ENCODE data around the gene NCK1. TPM values are rescaled to one million over a fixed set of nuclear protein-coding genes. Genes with fewer than 3 reads are reported as not detected.

The NCK1 gene
- total and polyA plus RNA-seq, 3 experiments from 2014 or later, result 30.9 to 62.9 (median 33.3) TPM

- Histone ChIP-seq H3K27ac (ENCODE audit: low read depth, low read length) (no peak overlapping the region), H3K36me3 (ENCODE audit: insufficient read depth, low read length) (no peaks in the 10 kb centered on the region), H3K9me3 (ENCODE audit: low read length) (peaks cover 6% of the 10 kb centered on the region), H3K4me1 (ENCODE audit: insufficient read depth, low read length) (peaks cover 58% of the 10 kb centered on the region), H3K27me3 (ENCODE audit: insufficient read depth, low read length, poor library complexity, severe bottlenecking) (no peaks in the 10 kb centered on the region), H3K4me3 (ENCODE audit: low read length) (no peak overlapping the region)
- POLR2A ChIA-PET, result no interaction called here
- no peaks in the 10 kb centered on the region for H3K27me3 Mint-ChIP-seq
- H3K36me3 Mint-ChIP-seq, result peaks cover 10 to 26% (median 19%) of the 10 kb centered on the region in 3 donors
- H3K9me3 Mint-ChIP-seq, result peaks cover 0 to 23% (median 19%) of the 10 kb centered on the region in 5 donors
- CTCF ChIA-PET, result no interaction called here
- peak overlapping the region in 1 of 7 donors; percentile 4 for H3K4me3 Mint-ChIP-seq
- H3K4me1 Mint-ChIP-seq, result peaks cover 76 to 81% (median 76%) of the 10 kb centered on the region in 3 donors
- H3K27ac Mint-ChIP-seq, result peak overlapping the region in 2 of 8 donors; percentile 51 to 69
- DNase-seq, result no peak
Measured at GRCh38 chr3:136903899-136904298, 41.9 kb downstream of the NCK1 start.

- peaks cover 8 to 24% (median 19%) of the 10 kb centered on the region in 3 donors for H3K36me3 Mint-ChIP-seq
- POLR2A ChIA-PET, result interaction anchor here (0.7 kb wide), 1 partner anchor 43 kb away, joined by 8 read pairs; the partner anchor contains the start of gene NCK1
- H3K4me1 ChIP-seq (ENCODE audit: insufficient read depth, low read length), result peaks cover 58% of the 10 kb centered on the region
Measured at GRCh38 chr3:136904746-136905145, 42.7 kb downstream of the NCK1 start.

GRCh38 chr3:136905549-136905948, 43.5 kb downstream of the NCK1 start:
- Histone ChIP-seq H3K36me3 (ENCODE audit: insufficient read depth, low read length) (no peaks in the 10 kb centered on the region), H3K27ac (ENCODE audit: low read depth, low read length) (no peak overlapping the region), H3K9me3 (ENCODE audit: low read length) (peaks cover 6% of the 10 kb centered on the region), H3K4me3 (ENCODE audit: low read length) (no peak overlapping the region), H3K27me3 (ENCODE audit: insufficient read depth, low read length, poor library complexity, severe bottlenecking) (no peaks in the 10 kb centered on the region), H3K4me1 (ENCODE audit: insufficient read depth, low read length) (peaks cover 58% of the 10 kb centered on the region)
- POLR2A ChIA-PET, result interaction anchor here (0.7 kb wide), 1 partner anchor 43 kb away, joined by 8 read pairs; the partner anchor contains the start of gene NCK1
- H3K27me3 Mint-ChIP-seq, result no peaks in the 10 kb centered on the region
- CTCF ChIA-PET, result no interaction called here
- peaks cover 0 to 23% (median 19%) of the 10 kb centered on the region in 5 donors for H3K9me3 Mint-ChIP-seq
- peak overlapping the region in 4 of 7 donors; percentile 47 to 67 (median 50) for H3K4me3 Mint-ChIP-seq
- H3K27ac Mint-ChIP-seq, result peak overlapping the region; percentile 56 to 86 (median 74)
- H3K36me3 Mint-ChIP-seq, result peaks cover 8 to 19% (median 16%) of the 10 kb centered on the region in 3 donors
- no peak for DNase-seq
- peaks cover 76 to 80% (median 78%) of the 10 kb centered on the region in 3 donors for H3K4me1 Mint-ChIP-seq

More at GRCh38 chr3:136904746-136905145, 42.7 kb downstream of the NCK1 start:
- Mint-ChIP-seq H3K27ac (no peak overlapping the region), H3K9me3 (peaks cover 0 to 23% (median 19%) of the 10 kb centered on the region in 5 donors), H3K4me3 (no peak overlapping the region), H3K4me1 (peaks cover 76 to 81% (median 78%) of the 10 kb centered on the region in 3 donors), H3K27me3 (no peaks in the 10 kb centered on the region)
- Histone ChIP-seq H3K27ac (ENCODE audit: low read depth, low read length) (no peak overlapping the region), H3K27me3 (ENCODE audit: insufficient read depth, low read length, poor library complexity, severe bottlenecking) (no peaks in the 10 kb centered on the region), H3K4me3 (ENCODE audit: low read length) (no peak overlapping the region), H3K36me3 (ENCODE audit: insufficient read depth, low read length) (no peaks in the 10 kb centered on the region), H3K9me3 (ENCODE audit: low read length) (peaks cover 6% of the 10 kb centered on the region)
- CTCF ChIA-PET, result interaction anchor here (0.7 kb wide), 1 partner anchor 53 kb away, joined by 3 read pairs; the partner anchor contains the start of gene IL20RB
- DNase-seq, result no peak

- POLR2A ChIA-PET, result no interaction called here
- peaks cover 0 to 23% (median 19%) of the 10 kb centered on the region in 5 donors for H3K9me3 Mint-ChIP-seq
- H3K27me3 ChIP-seq (ENCODE audit: insufficient read depth, low read length, poor library complexity, severe bottlenecking), result no peaks in the 10 kb centered on the region
- no peak overlapping the region for H3K4me3 ChIP-seq (ENCODE audit: low read length)
- peaks cover 62% of the 10 kb centered on the region for H3K4me1 ChIP-seq (ENCODE audit: insufficient read depth, low read length)
- no peaks in the 10 kb centered on the region for H3K27me3 Mint-ChIP-seq
- peaks cover 8 to 19% (median 16%) of the 10 kb centered on the region in 3 donors for H3K36me3 Mint-ChIP-seq
- no peak for DNase-seq
- CTCF ChIA-PET, result interaction anchor here (1.2 kb wide), 1 partner anchor 9 kb away, joined by 3 read pairs; no protein-coding TSS in a partner anchor
- H3K36me3 ChIP-seq (ENCODE audit: insufficient read depth, low read length), result no peaks in the 10 kb centered on the region
- H3K27ac Mint-ChIP-seq, result peak overlapping the region; percentile 41 to 96 (median 70)
- H3K4me1 Mint-ChIP-seq, result peaks cover 76 to 80% (median 77%) of the 10 kb centered on the region in 3 donors
- peak overlapping the region in 5 of 7 donors; percentile 22 to 80 (median 35) for H3K4me3 Mint-ChIP-seq
- peaks cover 6% of the 10 kb centered on the region for H3K9me3 ChIP-seq (ENCODE audit: low read length)
- no peak overlapping the region for H3K27ac ChIP-seq (ENCODE audit: low read depth, low read length)
Measured at GRCh38 chr3:136906725-136907124, 44.7 kb downstream of the NCK1 start.

GRCh38 chr3:136908297-136908696, 46.3 kb downstream of the NCK1 start:
- DNase-seq, result no peak
- Mint-ChIP-seq H3K27me3 (no peaks in the 10 kb centered on the region), H3K36me3 (peaks cover 6 to 19% (median 15%) of the 10 kb centered on the region in 3 donors), H3K9me3 (peaks cover 0 to 19% (median 15%) of the 10 kb centered on the region in 5 donors), H3K4me1 (peaks cover 76 to 82% (median 77%) of the 10 kb centered on the region in 3 donors), H3K27ac (peak overlapping the region in 7 of 8 donors; percentile 71 to 93 (median 90)), H3K4me3 (peak overlapping the region in 6 of 7 donors; percentile 27 to 65 (median 38))
- Histone ChIP-seq H3K4me1 (ENCODE audit: insufficient read depth, low read length) (peaks cover 71% of the 10 kb centered on the region), H3K27ac (ENCODE audit: low read depth, low read length) (no peak overlapping the region), H3K9me3 (ENCODE audit: low read length) (peaks cover 6% of the 10 kb centered on the region), H3K27me3 (ENCODE audit: insufficient read depth, low read length, poor library complexity, severe bottlenecking) (no peaks in the 10 kb centered on the region), H3K4me3 (ENCODE audit: low read length) (no peak overlapping the region), H3K36me3 (ENCODE audit: insufficient read depth, low read length) (no peaks in the 10 kb centered on the region)
- POLR2A ChIA-PET, result no interaction called here
- CTCF ChIA-PET, result interaction anchor here (1.0 kb wide), 1 partner anchor 156 kb away, joined by 3 read pairs; no protein-coding TSS in a partner anchor

- Mint-ChIP-seq H3K27ac (peak overlapping the region; percentile 71 to 93 (median 88)), H3K36me3 (peaks cover 4 to 20% (median 9%) of the 10 kb centered on the region in 3 donors)
- H3K4me1 ChIP-seq (ENCODE audit: insufficient read depth, low read length), result peaks cover 74% of the 10 kb centered on the region
Measured at GRCh38 chr3:136909187-136909586, 47.2 kb downstream of the NCK1 start.

GRCh38 chr3:136910697-136911096, 48.7 kb downstream of the NCK1 start:
- DNase-seq, result no peak
- Mint-ChIP-seq H3K4me3 (peak overlapping the region in 3 of 7 donors; percentile 13 to 65 (median 33)), H3K27me3 (no peaks in the 10 kb centered on the region), H3K27ac (peak overlapping the region; percentile 35 to 91 (median 68)), H3K9me3 (peaks cover 0 to 3% (median 3%) of the 10 kb centered on the region in 5 donors), H3K4me1 (peaks cover 88 to 98% (median 97%) of the 10 kb centered on the region in 3 donors), H3K36me3 (peaks cover 8 to 19% (median 11%) of the 10 kb centered on the region in 3 donors)
- Histone ChIP-seq H3K27ac (ENCODE audit: low read depth, low read length) (no peak overlapping the region), H3K36me3 (ENCODE audit: insufficient read depth, low read length) (no peaks in the 10 kb centered on the region), H3K4me1 (ENCODE audit: insufficient read depth, low read length) (peaks cover 74% of the 10 kb centered on the region), H3K27me3 (ENCODE audit: insufficient read depth, low read length, poor library complexity, severe bottlenecking) (no peaks in the 10 kb centered on the region), H3K9me3 (ENCODE audit: low read length) (no peaks in the 10 kb centered on the region), H3K4me3 (ENCODE audit: low read length) (no peak overlapping the region)
- CTCF ChIA-PET, result interaction anchor here (1.0 to 2.4 kb wide), 3 partner anchors 49 to 158 kb away, joined by 5 to 13 read pairs (median 8); partner anchors contain the start of genes NCK1 and STAG1
- POLR2A ChIA-PET, result interaction anchor here (0.8 to 1.1 kb wide), 2 partner anchors 11 to 158 kb away, joined by 3 read pairs; no protein-coding TSS in a partner anchor

More at GRCh38 chr3:136909187-136909586, 47.2 kb downstream of the NCK1 start:
- POLR2A ChIA-PET, result interaction anchor here (0.6 to 1.0 kb wide), 2 partner anchors 46 to 157 kb away, joined by 3 to 4 read pairs; partner anchors contain the start of gene STAG1
- CTCF ChIA-PET, result interaction anchor here (1.5 to 2.4 kb wide), 3 partner anchors 10 to 105 kb away, joined by 4 to 13 read pairs (median 8); partner anchors contain the start of gene NCK1
- no peaks in the 10 kb centered on the region for H3K36me3 ChIP-seq (ENCODE audit: insufficient read depth, low read length)
- H3K27ac ChIP-seq (ENCODE audit: low read depth, low read length), result no peak overlapping the region
- no peak overlapping the region for H3K4me3 ChIP-seq (ENCODE audit: low read length)
- H3K9me3 Mint-ChIP-seq, result peaks cover 0 to 13% (median 11%) of the 10 kb centered on the region in 5 donors
- H3K27me3 Mint-ChIP-seq, result no peaks in the 10 kb centered on the region
- peak overlapping the region; percentile 0 to 70 (median 49) for H3K4me3 Mint-ChIP-seq
- peaks cover 80 to 90% (median 84%) of the 10 kb centered on the region in 3 donors for H3K4me1 Mint-ChIP-seq
- no peaks in the 10 kb centered on the region for H3K27me3 ChIP-seq (ENCODE audit: insufficient read depth, low read length, poor library complexity, severe bottlenecking)
- no peak for DNase-seq
- peaks cover 4% of the 10 kb centered on the region for H3K9me3 ChIP-seq (ENCODE audit: low read length)

- DNase-seq, result no peak
- H3K4me1 Mint-ChIP-seq, result peaks cover 88 to 98% (median 97%) of the 10 kb centered on the region in 3 donors
- H3K4me3 Mint-ChIP-seq, result peak overlapping the region in 5 of 7 donors; percentile 8 to 65 (median 36)
- ChIA-PET POLR2A (no interaction called here), CTCF (no interaction called here)
- no peaks in the 10 kb centered on the region for H3K27me3 Mint-ChIP-seq
- H3K27ac Mint-ChIP-seq, result peak overlapping the region in 4 of 8 donors; percentile 41 to 84 (median 68)
- H3K27me3 ChIP-seq (ENCODE audit: insufficient read depth, low read length, poor library complexity, severe bottlenecking), result no peaks in the 10 kb centered on the region
- H3K4me3 ChIP-seq (ENCODE audit: low read length), result no peak overlapping the region
- peaks cover 61% of the 10 kb centered on the region for H3K4me1 ChIP-seq (ENCODE audit: insufficient read depth, low read length)
- H3K27ac ChIP-seq (ENCODE audit: low read depth, low read length), result no peak overlapping the region
- no peaks in the 10 kb centered on the region for H3K36me3 ChIP-seq (ENCODE audit: insufficient read depth, low read length)
- H3K9me3 ChIP-seq (ENCODE audit: low read length), result no peaks in the 10 kb centered on the region
- peaks cover 5 to 16% (median 8%) of the 10 kb centered on the region in 3 donors for H3K36me3 Mint-ChIP-seq
- H3K9me3 Mint-ChIP-seq, result no peaks in the 10 kb centered on the region
Measured at GRCh38 chr3:136913168-136913567, 51.2 kb downstream of the NCK1 start.
